Endothelial cell (in vitro differentiated cells): ENCODE data around the gene CGB2. TPM values are rescaled to one million over a fixed set of nuclear protein-coding genes. Genes with fewer than 3 reads are reported as not detected.
"Not testable (repeated sequence)": the region's sequence is repeated elsewhere in the genome, so short reads cannot be mapped to it uniquely, and the experiment has no call there.

ENCODE experiments used
- DNase-seq: peaks from one replicate; pipeline ENCODE4 v3.0.0; 2021; ENCODE audit warnings: low spot score
- H3K27ac Mint-ChIP-seq: one replicate; pipeline ENCODE4 v1.8.0; 2021; ENCODE audit warnings: mixed read lengths, inconsistent platforms; ENCODE audit not compliant: unreplicated experiment
- H3K27me3 Mint-ChIP-seq: one replicate; pipeline ENCODE4 v1.8.0; 2021; ENCODE audit warnings: mild to moderate bottlenecking, moderate library complexity, mixed read lengths, inconsistent platforms; ENCODE audit not compliant: unreplicated experiment
- H3K36me3 Mint-ChIP-seq: one replicate; pipeline ENCODE4 v1.8.0; 2021; ENCODE audit warnings: mild to moderate bottlenecking, low read depth, mixed read lengths, inconsistent platforms; ENCODE audit not compliant: unreplicated experiment
- H3K4me1 Mint-ChIP-seq: one replicate; pipeline ENCODE4 v1.8.0; 2021; ENCODE audit warnings: mild to moderate bottlenecking, mixed read lengths, inconsistent platforms; ENCODE audit not compliant: unreplicated experiment
- H3K4me3 Mint-ChIP-seq: one replicate; pipeline ENCODE4 v1.8.0; 2021; ENCODE audit warnings: mild to moderate bottlenecking, mixed read lengths, inconsistent platforms; ENCODE audit not compliant: unreplicated experiment
- H3K9me3 Mint-ChIP-seq: one replicate; pipeline ENCODE4 v1.8.0; 2021; ENCODE audit warnings: mixed read lengths, inconsistent platforms; ENCODE audit not compliant: unreplicated experiment
- total RNA-seq: library from RNA; stranded (reverse); fragmentation: NEBNext Ultra II Directional; extraction: Animal tissue kit (Norgen Biotek cat#: 25700); gene quantifications from one replicate; pipeline ENCODE4 v1.2.1, GENCODE V29; 2021; ENCODE audit not compliant: unreplicated experiment
- TF ChIP-seq, protein P1 (sequence below): fragments of 200-600 bp; sonication (generic); IDR thresholded peaks from one replicate; pipeline ENCODE4 v1.5.0; 2021; ENCODE audit warnings: antibody characterized with exemption; ENCODE audit not compliant: unreplicated experiment

CGB2 gene
- total RNA-seq, 1 donor from 2014 or later: not detected

DNA sequence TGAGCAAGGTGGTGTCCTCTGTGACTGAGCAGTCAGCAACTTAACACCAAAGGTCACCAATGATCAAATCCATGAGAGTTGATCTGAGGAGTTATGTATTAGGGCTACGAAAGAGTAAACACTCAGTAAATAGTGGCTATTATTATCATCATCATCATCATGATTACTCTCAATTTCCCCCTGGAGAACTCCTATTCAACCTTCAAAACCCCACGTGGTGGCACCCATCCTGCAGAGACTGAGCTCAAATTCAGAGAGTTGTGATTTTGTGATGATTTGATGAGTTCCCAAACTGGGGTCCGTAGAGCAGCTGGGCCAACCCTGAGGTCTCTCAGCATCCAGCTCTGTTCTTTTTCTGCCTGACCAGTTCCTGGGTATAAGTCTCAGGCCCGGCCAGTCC is 18.1 kb downstream of the CGB2 start:
- not testable (repeated sequence) for H3K4me1 Mint-ChIP-seq, DNase-seq, H3K27me3 Mint-ChIP-seq, H3K9me3 Mint-ChIP-seq, H3K36me3 Mint-ChIP-seq, H3K27ac Mint-ChIP-seq
- peak overlapping the region; percentile 14 for H3K4me3 Mint-ChIP-seq

DNA sequence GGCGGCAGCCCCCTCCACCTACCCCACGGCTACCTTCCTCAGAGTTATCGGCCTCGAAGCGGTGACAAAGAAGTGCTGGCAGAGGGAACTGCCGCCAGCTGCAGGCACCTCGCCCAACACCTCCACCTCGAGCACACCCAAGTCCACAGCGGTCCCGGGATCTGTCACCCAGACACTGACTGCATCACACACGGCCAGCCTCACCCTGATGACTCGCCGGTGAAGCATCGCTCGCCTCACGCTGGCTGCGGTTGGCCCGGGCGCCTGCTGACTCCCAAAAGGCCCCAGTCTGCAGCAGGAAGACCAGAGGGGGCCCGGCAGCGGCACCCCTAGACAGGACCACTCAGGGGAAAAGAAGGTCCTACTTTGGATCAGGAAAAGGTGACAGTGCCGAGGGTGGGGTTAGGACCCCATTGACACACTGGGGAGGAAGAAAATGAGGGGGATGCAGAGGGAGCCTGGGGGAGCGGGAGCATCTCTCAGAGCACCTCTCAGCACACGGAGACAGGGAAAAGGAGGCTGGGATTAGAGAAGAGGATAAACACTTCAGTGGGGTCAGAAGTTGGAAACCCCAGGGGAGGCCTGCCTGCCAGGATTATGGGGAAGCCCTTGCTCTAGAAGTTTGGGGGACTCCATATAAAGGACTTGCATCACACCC is 18.8 kb downstream of the CGB2 start:
- not testable (repeated sequence) for H3K4me3 Mint-ChIP-seq, H3K27ac Mint-ChIP-seq, H3K36me3 Mint-ChIP-seq, H3K27me3 Mint-ChIP-seq, H3K4me1 Mint-ChIP-seq, H3K9me3 Mint-ChIP-seq, DNase-seq

DNA sequence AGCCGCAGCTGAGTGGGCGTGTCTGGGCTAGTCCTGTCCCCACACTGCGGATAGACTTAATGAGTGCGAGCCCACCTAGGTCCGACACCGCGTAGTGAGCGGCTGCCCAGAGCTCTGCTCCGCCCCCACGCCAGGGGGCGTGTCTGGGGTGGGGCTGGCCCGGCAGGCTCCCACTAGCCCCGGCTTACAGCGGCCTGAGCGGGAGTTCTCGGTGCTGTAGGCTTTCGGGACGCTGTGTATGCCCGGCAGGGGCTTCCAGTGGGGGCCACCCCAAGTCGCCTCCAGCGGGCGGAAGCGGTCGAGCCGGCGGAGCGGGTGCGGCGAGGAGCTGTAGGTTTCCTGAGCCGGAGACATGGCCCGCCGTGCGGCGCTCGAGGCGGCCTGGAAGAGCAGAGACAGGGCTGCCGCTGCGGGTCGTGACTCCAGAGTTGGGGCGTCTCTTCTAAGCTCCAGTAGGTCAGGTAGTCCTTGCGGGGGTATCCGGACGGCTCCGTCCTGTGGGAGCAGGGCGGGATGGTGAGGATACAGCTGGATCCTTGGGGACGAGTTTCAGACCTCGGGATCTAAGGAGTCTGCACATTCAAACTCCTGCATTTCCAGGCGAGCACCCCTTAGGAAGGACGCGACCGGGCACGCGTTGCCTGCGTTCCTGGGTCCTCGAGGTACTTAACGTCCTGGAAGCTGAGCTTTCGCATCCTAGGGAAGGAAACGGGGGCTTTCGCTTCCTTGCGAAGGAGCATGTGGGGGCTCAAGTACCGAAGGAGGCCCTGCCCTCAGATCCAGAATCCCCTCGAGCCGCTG is 24.6 kb downstream of the CGB2 start:
- DNase-seq: peak; percentile 64
- peaks cover 8% of the 10 kb centered on the region for H3K4me1 Mint-ChIP-seq
- no peak overlapping the region for H3K27ac Mint-ChIP-seq
- H3K27me3 Mint-ChIP-seq: peaks cover 25% of the 10 kb centered on the region
- no peak overlapping the region for H3K4me3 Mint-ChIP-seq
- H3K9me3 Mint-ChIP-seq: no peaks in the 10 kb centered on the region
- H3K36me3 Mint-ChIP-seq: no peaks in the 10 kb centered on the region
- TF ChIP-seq, protein P1, sequence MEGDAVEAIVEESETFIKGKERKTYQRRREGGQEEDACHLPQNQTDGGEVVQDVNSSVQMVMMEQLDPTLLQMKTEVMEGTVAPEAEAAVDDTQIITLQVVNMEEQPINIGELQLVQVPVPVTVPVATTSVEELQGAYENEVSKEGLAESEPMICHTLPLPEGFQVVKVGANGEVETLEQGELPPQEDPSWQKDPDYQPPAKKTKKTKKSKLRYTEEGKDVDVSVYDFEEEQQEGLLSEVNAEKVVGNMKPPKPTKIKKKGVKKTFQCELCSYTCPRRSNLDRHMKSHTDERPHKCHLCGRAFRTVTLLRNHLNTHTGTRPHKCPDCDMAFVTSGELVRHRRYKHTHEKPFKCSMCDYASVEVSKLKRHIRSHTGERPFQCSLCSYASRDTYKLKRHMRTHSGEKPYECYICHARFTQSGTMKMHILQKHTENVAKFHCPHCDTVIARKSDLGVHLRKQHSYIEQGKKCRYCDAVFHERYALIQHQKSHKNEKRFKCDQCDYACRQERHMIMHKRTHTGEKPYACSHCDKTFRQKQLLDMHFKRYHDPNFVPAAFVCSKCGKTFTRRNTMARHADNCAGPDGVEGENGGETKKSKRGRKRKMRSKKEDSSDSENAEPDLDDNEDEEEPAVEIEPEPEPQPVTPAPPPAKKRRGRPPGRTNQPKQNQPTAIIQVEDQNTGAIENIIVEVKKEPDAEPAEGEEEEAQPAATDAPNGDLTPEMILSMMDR: no peak

DNA sequence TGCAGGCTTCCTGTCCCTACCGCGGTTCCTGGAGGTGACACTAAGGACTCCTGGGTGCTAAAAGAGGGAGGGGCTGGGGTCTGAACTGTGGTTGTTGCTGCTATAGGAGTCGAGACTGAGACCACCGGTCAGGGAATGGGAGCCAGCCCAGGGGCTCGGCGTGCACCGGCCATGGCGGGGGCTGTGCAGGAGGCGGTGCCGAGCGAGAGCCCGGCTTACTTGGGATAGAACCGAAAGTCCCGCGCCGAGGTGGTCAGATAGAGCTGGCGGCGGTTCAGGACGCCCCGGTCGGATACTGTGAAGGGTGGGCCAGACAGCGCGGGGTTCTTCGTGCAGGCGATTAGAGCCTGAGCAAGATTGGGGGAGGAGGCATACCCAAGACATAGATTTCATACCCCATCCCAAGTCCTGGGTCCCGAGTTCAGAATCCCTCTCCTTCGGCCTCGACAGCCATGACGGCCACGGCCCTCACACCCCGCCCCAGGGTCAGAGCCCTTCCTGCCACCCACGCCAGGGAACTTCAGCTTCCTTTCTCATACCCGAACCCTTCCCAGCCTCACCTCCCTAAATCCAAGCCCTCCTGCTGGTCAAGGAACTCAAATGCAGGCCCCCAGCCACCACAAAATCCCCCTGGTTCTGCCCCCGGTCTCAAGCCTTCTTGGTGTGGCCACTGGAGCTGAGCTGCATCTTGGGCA is 25.4 kb downstream of the CGB2 start:
- H3K4me1 Mint-ChIP-seq, DNase-seq, H3K36me3 Mint-ChIP-seq, H3K27ac Mint-ChIP-seq, H3K9me3 Mint-ChIP-seq: not testable (repeated sequence)
- Mint-ChIP-seq H3K27me3 (peaks cover 25% of the 10 kb centered on the region), H3K4me3 (peak overlapping the region; percentile 63)

DNA sequence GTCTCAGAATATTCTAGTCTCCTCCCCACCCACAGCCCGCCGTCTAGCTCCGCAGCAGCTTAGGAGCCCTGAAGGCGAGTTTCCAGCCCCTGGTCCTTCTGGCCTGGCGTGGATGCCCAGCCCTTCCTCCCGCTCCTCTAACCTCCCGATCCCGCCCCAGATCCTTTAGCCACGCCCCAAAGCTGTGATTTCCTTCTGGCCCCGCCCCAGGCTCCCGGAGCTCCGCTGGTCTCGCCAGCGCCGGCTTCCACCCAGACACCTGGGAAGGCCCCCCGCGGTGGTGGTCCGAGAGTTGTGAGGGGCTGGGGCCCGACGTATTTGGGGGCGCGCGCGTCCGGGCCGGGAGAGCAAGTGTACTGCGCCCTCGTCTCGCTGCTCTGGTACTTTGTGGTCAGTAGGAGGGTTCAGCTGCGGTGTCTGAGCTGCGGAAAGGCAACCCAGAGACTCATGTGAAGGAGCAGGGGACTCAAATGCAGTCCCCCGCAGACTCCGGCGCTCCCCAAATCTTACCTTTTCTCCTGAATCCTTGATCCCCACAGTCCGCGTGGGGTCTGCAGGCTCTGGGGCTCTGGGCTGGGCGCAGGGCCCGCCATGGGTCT is 26.0 kb downstream of the CGB2 start, which contains the start of gene CGB7:
TSS of gene CGB7 (minus strand) at position 114 of the 599 bp plus-strand sequence. CDS start 2,374 bp downstream, outside the sequence.
- Mint-ChIP-seq H3K36me3 (no peaks in the 10 kb centered on the region), H3K4me3 (peak within 1 kb of the TSS; percentile 63), H3K9me3 (no peaks in the 10 kb centered on the region), H3K27me3 (peaks cover 25% of the 10 kb centered on the region), H3K4me1 (peaks cover 8% of the 10 kb centered on the region), H3K27ac (no peak within 1 kb of the TSS)
- TF ChIP-seq, protein P1: no peak
- peak; percentile 63 for DNase-seq

DNA sequence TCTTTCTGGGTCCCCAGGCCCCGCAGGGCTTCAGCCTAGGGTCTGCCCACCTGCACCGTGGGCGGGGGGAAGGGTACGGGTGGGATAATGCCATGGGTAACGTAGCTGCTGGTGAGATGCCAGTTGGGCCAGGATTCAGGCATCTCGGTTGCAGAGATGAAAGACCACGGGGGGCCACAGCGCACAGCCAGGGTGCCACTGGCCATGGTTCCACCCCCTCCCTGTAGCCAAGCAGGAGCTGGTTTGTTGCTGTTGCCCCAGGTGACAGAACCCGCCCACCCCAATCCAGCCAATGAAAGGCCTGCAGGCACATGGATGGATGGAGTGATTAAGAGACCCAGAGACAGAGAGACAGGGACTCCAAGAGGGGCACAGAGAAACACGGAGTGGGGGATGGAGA is 26.9 kb downstream of the CGB2 start:
- no peak for DNase-seq
- Mint-ChIP-seq H3K9me3 (no peaks in the 10 kb centered on the region), H3K27me3 (peaks cover 26% of the 10 kb centered on the region)

More for the DNA sequence above, 26.9 kb downstream of the CGB2 start:
- TF ChIP-seq, protein P1: no peak
- H3K4me3 Mint-ChIP-seq: no peak overlapping the region
- H3K27ac Mint-ChIP-seq: no peak overlapping the region
- peaks cover 8% of the 10 kb centered on the region for H3K4me1 Mint-ChIP-seq
- no peaks in the 10 kb centered on the region for H3K36me3 Mint-ChIP-seq
